HEK293T (cell line): ENCODE measurements around the gene FARP1.

Experiments used
- ARNT ChIP-seq: fragments of 450-650 bp; IDR thresholded peaks from 2 replicates; pipeline ENCODE4 v1.6.1; 2017; ENCODE audit warnings: mild to moderate bottlenecking
- BHLHE40 ChIP-seq: fragments of 450-650 bp; IDR thresholded peaks from 2 replicates; pipeline ENCODE4 v1.6.1; 2016; ENCODE audit warnings: mild to moderate bottlenecking, moderate library complexity, borderline replicate concordance
- ELF4 ChIP-seq: fragments of 450-650 bp; IDR thresholded peaks from 2 replicates; pipeline ENCODE4 v1.6.1; 2017; ENCODE audit warnings: antibody characterized with exemption
- FOXA1 ChIP-seq: fragments of 450-650 bp; IDR thresholded peaks from 2 replicates; pipeline ENCODE4 v1.6.1; 2016; ENCODE audit warnings: mild to moderate bottlenecking
- FOXM1 ChIP-seq: fragments of 450-650 bp; IDR thresholded peaks from 2 replicates; pipeline ENCODE4 v1.6.1; 2017; ENCODE audit warnings: mild to moderate bottlenecking, borderline replicate concordance
- L3MBTL2 ChIP-seq: fragments of 450-650 bp; conservative IDR thresholded peaks from 2 replicates; pipeline ENCODE4 v1.6.1; 2016; ENCODE audit warnings: mild to moderate bottlenecking
- NFRKB ChIP-seq: fragments of 450-650 bp; IDR thresholded peaks from 2 replicates; pipeline ENCODE4 v1.6.1; 2016; ENCODE audit warnings: mild to moderate bottlenecking, moderate library complexity
- PKNOX1 ChIP-seq: fragments of 450-650 bp; IDR thresholded peaks from 2 replicates; pipeline ENCODE4 v1.6.1; 2016
- SP1 ChIP-seq: fragments of 450-650 bp; IDR thresholded peaks from 2 replicates; pipeline ENCODE4 v1.6.1; 2017
- SUZ12 ChIP-seq: fragments of 450-650 bp; IDR thresholded peaks from 2 replicates; pipeline ENCODE4 v1.6.1; 2016; ENCODE audit warnings: mild to moderate bottlenecking
- TARDBP ChIP-seq: fragments of 450-650 bp; IDR thresholded peaks from 2 replicates; pipeline ENCODE4 v1.6.1; 2016

- TF ChIP-seq BHLHE40 (no peak), FOXM1 (no peak), ARNT (no peak), TARDBP (no peak), SUZ12 (no peak), SP1 (no peak), ELF4 (no peak), PKNOX1 (no peak), NFRKB (no peak), FOXA1 (no peak), L3MBTL2 (no peak)
Measured at GRCh38 chr13:98396071-98396710, 253.3 kb downstream of the FARP1 start.
